Measurements from ENCODE around the gene ZBTB21.
A peak's percentile ranks its signal among the peaks of the same experiment; 100 is the strongest.

Gene ZBTB21

GRCh38 chr21:42039911-42040351 lies 29.8 kb upstream of the ZBTB21 start:
- DNase-seq (ENCODE audit: low spot score) = no peak

GRCh38 chr21:42039470-42039901 lies 29.3 kb upstream of the ZBTB21 start:
- DNase-seq (ENCODE audit: low spot score) = no peak

- DNase-seq (ENCODE audit: low spot score) = no peak
Observed at GRCh38 chr21:42038826-42039425, 28.8 kb upstream of the ZBTB21 start.

- DNase-seq (ENCODE audit: low spot score) = no peak
Observed at GRCh38 chr21:42038393-42038792, 28.2 kb upstream of the ZBTB21 start.

GRCh38 chr21:42037943-42038342 lies 27.8 kb upstream of the ZBTB21 start:
- DNase-seq (ENCODE audit: low spot score) = no peak

GRCh38 chr21:42037516-42037915 lies 27.4 kb upstream of the ZBTB21 start:
- no peak for DNase-seq (ENCODE audit: low spot score)

GRCh38 chr21:42036313-42036712 lies 26.2 kb upstream of the ZBTB21 start:
- no peak for DNase-seq (ENCODE audit: low spot score)

GRCh38 chr21:42032968-42033367 lies 22.8 kb upstream of the ZBTB21 start:
- DNase-seq (ENCODE audit: low spot score) = no peak

- no peak for DNase-seq (ENCODE audit: low spot score)
Observed at GRCh38 chr21:42032266-42032665, 22.1 kb upstream of the ZBTB21 start.

GRCh38 chr21:42031816-42032215 lies 21.7 kb upstream of the ZBTB21 start:
- DNase-seq (ENCODE audit: low spot score) = no peak

- DNase-seq (ENCODE audit: low spot score) = no peak
Observed at GRCh38 chr21:42031241-42031640, 21.1 kb upstream of the ZBTB21 start.

GRCh38 chr21:42030311-42030710 lies 20.2 kb upstream of the ZBTB21 start:
- DNase-seq (ENCODE audit: low spot score) = no peak

- DNase-seq (ENCODE audit: low spot score) = no peak
Observed at GRCh38 chr21:42028766-42029425, 18.7 kb upstream of the ZBTB21 start.

GRCh38 chr21:42027822-42028765 lies 17.9 kb upstream of the ZBTB21 start:
- DNase-seq (ENCODE audit: low spot score) = no peak

- DNase-seq (ENCODE audit: low spot score) = no peak
Observed at GRCh38 chr21:42027085-42027821, 17.1 kb upstream of the ZBTB21 start.

GRCh38 chr21:42026082-42026435 lies 15.9 kb upstream of the ZBTB21 start:
- DNase-seq (ENCODE audit: low spot score) = no peak

GRCh38 chr21:42025376-42026081 lies 15.4 kb upstream of the ZBTB21 start:
- no peak for DNase-seq (ENCODE audit: low spot score)

GRCh38 chr21:42022906-42023305 lies 12.7 kb upstream of the ZBTB21 start:
- no peak for DNase-seq (ENCODE audit: low spot score)

GRCh38 chr21:42022091-42022430 lies 11.9 kb upstream of the ZBTB21 start:
- no peak for DNase-seq (ENCODE audit: low spot score)

GRCh38 chr21:42021371-42022090 lies 11.4 kb upstream of the ZBTB21 start:
- peak; percentile 41 for DNase-seq (ENCODE audit: low spot score)

- DNase-seq (ENCODE audit: low spot score) = no peak
Observed at GRCh38 chr21:42019706-42020105, 9.5 kb upstream of the ZBTB21 start.

All from pons (tissue), 1 donor.